Neural cell (in vitro differentiated cells): ENCODE measurements around the gene SNRK.

ENCODE experiments used
- CTCF ChIP-seq: fragments of 450-650 bp; IDR thresholded peaks from 2 replicates; pipeline ENCODE4 v1.5.1; 2014; ENCODE audit warnings: antibody characterized with exemption, mild to moderate bottlenecking, moderate library complexity; ENCODE audit not compliant: poor library complexity, severe bottlenecking
- TAF1 ChIP-seq: IDR thresholded peaks from 2 replicates; pipeline ENCODE4 v1.6.1; 2012; ENCODE audit warnings: low read depth

- TF ChIP-seq TAF1: no peak
- no peak for TF ChIP-seq CTCF
Observed at GRCh38 chr3:43400167-43400566, 113.8 kb downstream of the SNRK start.
